IMR-90 (cell line): ENCODE measurements around the gene RASGRF1. TPM values are rescaled to one million over a fixed set of nuclear protein-coding genes. Genes with fewer than 3 reads are reported as not detected.

ENCODE experiments used
- ATAC-seq: fragments of 200-7000 bp; cut with Tn5 transposase; 2 replicates; pipeline ENCODE4 v1.9.1; 2020; ENCODE audit warnings: low read depth, mild to moderate bottlenecking, moderate library complexity
- BruUV-seq: library from RNA; stranded (reverse); fragments of 400-500 nt; replicated peaks from 2 replicates; lab custom pipeline; 2021; lab: Mats Ljungman, UMichigan
- CTCF ChIA-PET: fragments of 300-600 bp; formaldehyde crosslinking; extraction: SDS; loops from one replicate; lab custom pipeline; 2021; ENCODE audit warnings: antibody characterized with exemption; lab: Yijun Ruan, JAX
- POLR2A ChIA-PET: fragments of 300-600 bp; sonication (Branson Sonifier 250); formaldehyde crosslinking; loops from one replicate; lab custom pipeline; 2022; ENCODE audit warnings: antibody characterized with exemption; ENCODE audit not compliant: unreplicated experiment; lab: Charles Lee
- DNase-seq: peaks from one replicate; pipeline ENCODE4 v3.0.0; 2013
- H2AFZ ChIP-seq: replicated peaks from 2 replicates; pipeline ENCODE3; 2013; ENCODE audit warnings: low read length, mild to moderate bottlenecking; ENCODE audit not compliant: poor library complexity
- H2AK5ac ChIP-seq: 2 replicates; pipeline ENCODE4 v1.6.1; 2013; ENCODE audit warnings: low read depth, low read length, inconsistent platforms
- H2AK9ac ChIP-seq: replicated peaks from 2 replicates; pipeline ENCODE3; 2013; ENCODE audit warnings: mild to moderate bottlenecking, low read depth, low read length, moderate library complexity; ENCODE audit not compliant: poor library complexity
- H2BK120ac ChIP-seq: 2 replicates; pipeline ENCODE4 v1.6.1; 2013; ENCODE audit warnings: low read depth, low read length, inconsistent platforms
- H2BK15ac ChIP-seq: 3 replicates; pipeline ENCODE4 v1.6.1; 2013; ENCODE audit warnings: low read depth, low read length, inconsistent platforms
- H2BK20ac ChIP-seq: 2 replicates; pipeline ENCODE4 v1.6.1; 2013; ENCODE audit warnings: low read depth, mild to moderate bottlenecking, inconsistent platforms, low read length, moderate library complexity
- H2BK5ac ChIP-seq: 2 replicates; pipeline ENCODE4 v1.6.1; 2013; ENCODE audit warnings: mild to moderate bottlenecking, low read depth, low read length, inconsistent platforms; ENCODE audit not compliant: poor library complexity, severe bottlenecking
- H3K14ac ChIP-seq: replicated peaks from 2 replicates; pipeline ENCODE4 v1.6.1; 2013; ENCODE audit warnings: low read depth, low read length, inconsistent platforms
- H3K18ac ChIP-seq: 2 replicates; pipeline ENCODE4 v1.6.1; 2013; ENCODE audit warnings: low read depth, low read length, control low read depth
- H3K23ac ChIP-seq: 2 replicates; pipeline ENCODE4 v1.6.1; 2013; ENCODE audit warnings: low read depth, low read length, inconsistent platforms
- H3K27ac ChIP-seq: 2 replicates; pipeline ENCODE4 v1.5.1; 2013; ENCODE audit warnings: mild to moderate bottlenecking, control low read depth, low read length; ENCODE audit not compliant: insufficient read depth
- H3K27me3 ChIP-seq: 2 replicates; pipeline ENCODE4 v1.6.1; 2013; ENCODE audit warnings: low read length; ENCODE audit not compliant: control insufficient read depth, insufficient read depth
- H3K36me3 ChIP-seq: 2 replicates; pipeline ENCODE4 v1.6.1; 2013; ENCODE audit warnings: low read length, mixed read lengths; ENCODE audit not compliant: control insufficient read depth, insufficient read depth
- H3K4ac ChIP-seq: 2 replicates; pipeline ENCODE4 v1.6.1; 2013; ENCODE audit warnings: low read depth, low read length, inconsistent platforms
- H3K4me1 ChIP-seq: 2 replicates; pipeline ENCODE4 v1.6.1; 2013; ENCODE audit warnings: low read length, mixed read lengths; ENCODE audit not compliant: control insufficient read depth, insufficient read depth
- H3K4me2 ChIP-seq: 2 replicates; pipeline ENCODE4 v1.6.1; 2013; ENCODE audit warnings: low read depth, mild to moderate bottlenecking, control low read depth, low read length, moderate library complexity
- H3K4me3 ChIP-seq: 2 replicates; pipeline ENCODE4 v1.5.1; 2013; ENCODE audit warnings: low read depth, mild to moderate bottlenecking, control low read depth, low read length, moderate library complexity; ENCODE audit not compliant: insufficient read depth
- H3K56ac ChIP-seq: 2 replicates; pipeline ENCODE4 v1.6.1; 2013; ENCODE audit warnings: low read length, inconsistent platforms; ENCODE audit not compliant: insufficient read depth; ENCODE audit errors: extremely low read depth
- H3K79me1 ChIP-seq, 2 experiments: 2 replicates each; pipeline ENCODE4 v1.6.1; 2013; ENCODE audit warnings: low read length in 2 of 2, inconsistent platforms in 1 of 2, low read depth in 1 of 2
- H3K9ac ChIP-seq: 2 replicates; pipeline ENCODE4 v1.6.1; 2013; ENCODE audit warnings: low read depth, low read length, control low read depth
- H3K9me1 ChIP-seq: 2 replicates; pipeline ENCODE4 v1.6.1; 2013; ENCODE audit warnings: low read length, inconsistent platforms; ENCODE audit not compliant: insufficient read depth
- H3K9me3 ChIP-seq: 2 replicates; pipeline ENCODE4 v1.6.1; 2013; ENCODE audit warnings: low read length; ENCODE audit not compliant: control insufficient read depth, insufficient read depth
- H4K20me1 ChIP-seq: 2 replicates; pipeline ENCODE4 v1.6.1; 2013; ENCODE audit warnings: low read length, inconsistent platforms; ENCODE audit not compliant: insufficient read depth
- H4K5ac ChIP-seq: 2 replicates; pipeline ENCODE4 v1.6.1; 2013; ENCODE audit warnings: mild to moderate bottlenecking, low read depth, low read length, control low read depth
- H4K8ac ChIP-seq, 2 experiments: 2 replicates each; pipeline ENCODE4 v1.6.1; 2013; ENCODE audit warnings: low read depth in 2 of 2, low read length in 2 of 2, control low read depth in 1 of 2, inconsistent platforms in 1 of 2
- H4K91ac ChIP-seq: 2 replicates; pipeline ENCODE4 v1.6.1; 2013; ENCODE audit warnings: low read depth, low read length, inconsistent platforms; ENCODE audit not compliant: insufficient read depth
- CTCF ChIP-seq: conservative IDR thresholded peaks from 2 replicates; pipeline ENCODE4 v1.5.1; 2012; ENCODE audit warnings: mild to moderate bottlenecking, low read depth, low read length, improper control_type of control experiment
- WGBS, 2 experiments: methylation state at CpG; one replicate each; pipeline versions ENCODE4 v1.1.5 to v1.1.7; 2013; ENCODE audit warnings: missing lambda C conversion rate in 2 of 2; ENCODE audit not compliant: insufficient read length in 1 of 2; ENCODE audit errors: extremely low coverage in 2 of 2; 5-methylcytosine and 5-hydroxymethylcytosine counted together
- dilution Hi-C: fragments of 300-500 bp; cut with HindIII; formaldehyde crosslinking; loops from one replicate; pipeline ENCODE4 v1.14.3; 2018; ENCODE audit warnings: low sequenced_read_pairs; ENCODE audit not compliant: unreplicated experiment
- in situ Hi-C: fragments of 300-500 bp; cut with MboI; formaldehyde crosslinking; loops from 3 replicates; pipeline ENCODE4 v1.14.3; 2019; ENCODE audit warnings: low sequenced_read_pairs, inconsistent platforms, mixed read lengths
- intact Hi-C: fragments of 100-400 bp; cut with micrococcal nuclease; formaldehyde crosslinking; loops from 2 replicates; pipeline ENCODE4 v1.10.0; 2022
- polyA plus RNA-seq, 3 experiments: library from polyadenylated mRNA; depleted of rRNA; stranded (reverse); fragments of >200 nt; gene quantifications; 2 replicates each; pipeline ENCODE4 v1.2.3, GENCODE V29; 2012; ENCODE audit warnings: low replicate concordance in 1 of 3
- total RNA-seq: library from RNA; depleted of rRNA; stranded (reverse); fragments of >200 nt; gene quantifications from 2 replicates; pipeline ENCODE4 v1.2.3, GENCODE V29; 2012

The RASGRF1 gene
- total and polyA plus RNA-seq, 2 of the 4 experiments (the other 2 are of a cell fraction): under 0.01 to 0.15 TPM

GRCh38 chr15:79121571-79121970, 31.0 kb upstream of the RASGRF1 start:
- H3K4me3 ChIP-seq: no peak overlapping the region
- no peak overlapping the region for H3K23ac ChIP-seq
- H3K36me3 ChIP-seq: no peaks in the 10 kb centered on the region
- dilution Hi-C loops (no loop called here), in situ Hi-C loops (no loop called here), intact Hi-C loops (no loop called here)
- no peaks in the 10 kb centered on the region for H4K20me1 ChIP-seq
- TF ChIP-seq CTCF: no peak
- H3K9ac ChIP-seq: no peak overlapping the region
- no peak overlapping the region for H2AFZ ChIP-seq
- no peaks in the 10 kb centered on the region for H3K79me1 ChIP-seq
- no peaks in the 10 kb centered on the region for H3K9me1 ChIP-seq
- no peak overlapping the region for H2AK5ac ChIP-seq
- 60% methylated on average over 4 of the region's 7 CpGs; no CpG with 5 or more reads in 1 of the 2 experiments for WGBS, 2 experiments
- POLR2A ChIA-PET: no interaction called here
- BruUV-seq: no TSS peak
- no peaks in the 10 kb centered on the region; the same call in 1 of the 2 replicates for H3K27me3 ChIP-seq
- H4K5ac ChIP-seq: no peak overlapping the region
- H3K4me1 ChIP-seq: no peaks in the 10 kb centered on the region
- DNase-seq (no peak), ATAC-seq (no peak)
- no peak overlapping the region for H3K27ac ChIP-seq
- H2BK120ac ChIP-seq: no peak overlapping the region
- no peak overlapping the region for H2BK5ac ChIP-seq
- H4K8ac ChIP-seq: no peak overlapping the region
- no peak overlapping the region for H3K4me2 ChIP-seq
- H2BK20ac ChIP-seq: no peak overlapping the region
- H3K4ac ChIP-seq: no peak overlapping the region
- no peak overlapping the region for H4K91ac ChIP-seq
- H3K9me3 ChIP-seq: no peaks in the 10 kb centered on the region
- no peak overlapping the region for H3K56ac ChIP-seq
- H2BK15ac ChIP-seq: no peak overlapping the region
- no peak overlapping the region for H3K18ac ChIP-seq
- H3K14ac ChIP-seq: no peak overlapping the region
- H2AK9ac ChIP-seq: no peak overlapping the region
- CTCF ChIA-PET: no interaction called here
